HL-60 (cell line): ENCODE results near the gene ZNF185.

Experiments
- DNase-seq, 2 experiments: peaks; one replicate each; pipeline ENCODE4 v3.0.0-alpha.2; 2010 to 2020; ENCODE audit warnings: low read depth in 1 of 2, low spot score in 1 of 2
- H3K27ac ChIP-seq: fragments of 250-450 bp; sonication (Bioruptor Pico); replicated peaks from 2 replicates; pipeline ENCODE4 v1.5.1; 2020; ENCODE audit warnings: mild to moderate bottlenecking, moderate library complexity
- H3K27me3 ChIP-seq: fragments of 250-450 bp; sonication (Bioruptor Pico); 2 replicates; pipeline ENCODE4 v1.5.1; 2021; ENCODE audit warnings: mild to moderate bottlenecking, moderate library complexity; ENCODE audit not compliant: insufficient read depth, poor library complexity, severe bottlenecking
- H3K4me3 ChIP-seq: replicated peaks from 2 replicates; pipeline ENCODE4 v1.5.1; 2011; ENCODE audit warnings: mild to moderate bottlenecking, control low read depth, low read length; ENCODE audit not compliant: insufficient read depth
- CTCF ChIP-seq: IDR thresholded peaks from one replicate; pipeline ENCODE4 v1.5.1; 2011; ENCODE audit warnings: low read length, control low read depth, inconsistent platforms; ENCODE audit not compliant: insufficient read depth
- GABPA ChIP-seq: IDR thresholded peaks from 2 replicates; pipeline ENCODE4 v1.6.1; 2012; ENCODE audit warnings: low read depth
- POLR2AphosphoS5 ChIP-seq: IDR thresholded peaks from 2 replicates; pipeline ENCODE4 v1.6.1; 2012; ENCODE audit warnings: low read depth
- REST ChIP-seq: IDR thresholded peaks from 2 replicates; pipeline ENCODE4 v1.6.1; 2012; ENCODE audit warnings: low read depth; ENCODE audit not compliant: insufficient replicate concordance
- SPI1 ChIP-seq: IDR thresholded peaks from 2 replicates; pipeline ENCODE4 v1.6.1; 2012; ENCODE audit warnings: low read depth, mild to moderate bottlenecking, borderline replicate concordance

Gene ZNF185

DNA sequence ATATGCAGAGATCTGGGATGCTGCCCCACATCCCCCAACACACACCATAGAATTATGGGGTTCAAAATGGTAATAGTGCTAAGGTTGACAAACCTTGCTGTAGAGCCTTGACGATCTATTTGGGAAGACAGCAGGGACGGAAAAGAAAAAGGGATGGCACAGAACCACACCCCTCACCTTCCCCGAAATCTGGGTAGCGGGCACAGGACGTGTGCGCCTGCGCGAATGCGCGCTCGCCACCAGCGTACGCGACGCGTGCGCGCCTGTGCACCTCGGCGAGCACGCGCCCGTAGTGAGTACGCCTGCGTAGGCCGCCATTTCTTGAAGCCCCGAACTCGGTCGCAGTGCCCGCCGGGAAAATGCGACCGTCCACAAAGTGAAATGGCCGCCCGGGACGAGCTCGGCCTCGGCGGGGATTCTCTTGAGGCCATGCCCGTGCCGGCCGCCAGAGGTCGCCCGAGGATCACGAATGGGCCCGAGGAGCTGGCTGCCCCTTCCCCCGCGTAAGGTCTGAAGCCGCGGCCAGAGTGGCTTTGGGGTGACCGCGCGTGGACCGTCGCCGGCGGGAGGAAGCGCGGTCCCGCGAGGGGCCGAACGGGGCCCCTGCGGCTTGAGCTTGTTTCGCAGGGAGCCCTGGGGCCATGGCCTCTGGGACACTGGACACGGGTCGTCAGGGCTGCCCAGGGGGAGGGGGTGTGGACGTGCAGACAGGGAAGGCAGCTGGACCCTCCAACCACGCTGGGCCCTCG is 43.6 kb downstream of the ZNF185 start:
- DNase-seq, result peak; percentile 76 to 86
- peak overlapping the region; percentile 74 for H3K27ac ChIP-seq
- no peaks in the 10 kb centered on the region for H3K27me3 ChIP-seq
- peak overlapping the region; percentile 68 for H3K4me3 ChIP-seq
- no peak for TF ChIP-seq GABPA
- TF ChIP-seq CTCF, result peak; percentile 24

- DNase-seq, result no peak
- H3K4me3 ChIP-seq, result peak overlapping the region; percentile 46
- H3K27me3 ChIP-seq, result no peaks in the 10 kb centered on the region
- H3K27ac ChIP-seq, result peak overlapping the region; percentile 74
- no peak for TF ChIP-seq POLR2AphosphoS5
- TF ChIP-seq REST, result no peak
- no peak for TF ChIP-seq CTCF
- TF ChIP-seq SPI1, result no peak
- TF ChIP-seq GABPA, result no peak
Observed at GRCh38 chrX:152942077-152942442, 44.2 kb downstream of the ZNF185 start.

- no peak overlapping the region for H3K27ac ChIP-seq
- H3K4me3 ChIP-seq, result no peak overlapping the region
- H3K27me3 ChIP-seq, result no peaks in the 10 kb centered on the region
- TF ChIP-seq REST, result no peak
- no peak for TF ChIP-seq CTCF
- TF ChIP-seq POLR2AphosphoS5, result no peak
- TF ChIP-seq SPI1, result no peak
- no peak for TF ChIP-seq GABPA
- DNase-seq, result no peak
Observed at GRCh38 chrX:152943826-152944225, 46.0 kb downstream of the ZNF185 start.
